BE2C (cell line): ENCODE data around the gene TBXAS1.

Experiments used
- DNase-seq: peaks from one replicate; pipeline ENCODE4 v3.0.0-alpha.2; 2020
- H3K27me3 ChIP-seq: fragments of 250-450 bp; sonication (Bioruptor Pico); 2 replicates; pipeline ENCODE4 v1.5.1; 2020; ENCODE audit warnings: mild to moderate bottlenecking
- H3K36me3 ChIP-seq: fragments of 250-450 bp; sonication (Bioruptor Pico); 2 replicates; pipeline ENCODE4 v1.5.1; 2020; ENCODE audit warnings: mild to moderate bottlenecking
- H3K4me1 ChIP-seq: fragments of 250-450 bp; sonication (Bioruptor Pico); 2 replicates; pipeline ENCODE4 v1.5.1; 2020
- H3K4me3 ChIP-seq: 2 replicates; pipeline ENCODE4 v1.5.1; 2011; ENCODE audit warnings: low read depth, low read length
- H3K9me3 ChIP-seq: fragments of 250-450 bp; sonication (Bioruptor Pico); 2 replicates; pipeline ENCODE4 v1.5.1; 2020
- TF ChIP-seq, protein P1 (sequence below): IDR thresholded peaks from 2 replicates; pipeline ENCODE4 v1.5.1; 2012; ENCODE audit warnings: mild to moderate bottlenecking, low read depth, low read length

TBXAS1 gene

DNA sequence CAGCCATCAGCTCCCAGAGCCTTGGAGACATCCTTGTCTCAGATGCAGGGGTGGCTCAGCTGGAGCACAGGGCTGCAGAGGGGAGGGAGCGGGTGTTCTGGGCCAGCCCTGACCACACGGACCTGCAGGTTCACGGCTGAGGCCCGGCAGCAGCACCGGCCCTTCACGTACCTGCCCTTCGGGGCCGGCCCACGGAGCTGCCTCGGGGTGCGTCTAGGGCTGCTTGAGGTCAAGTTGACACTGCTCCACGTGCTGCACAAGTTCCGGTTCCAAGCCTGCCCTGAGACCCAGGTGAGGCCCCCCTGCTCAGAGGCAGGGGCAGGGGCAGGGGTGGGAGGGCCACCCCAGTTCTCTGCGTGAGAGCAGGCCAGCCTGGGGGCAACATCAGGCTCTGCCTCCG lies 188.5 kb downstream of the TBXAS1 start:
- Histone ChIP-seq H3K27me3 (no peaks in the 10 kb centered on the region), H3K4me1 (no peaks in the 10 kb centered on the region), H3K4me3 (no peak overlapping the region), H3K9me3 (no peaks in the 10 kb centered on the region), H3K36me3 (no peaks in the 10 kb centered on the region)
- DNase-seq = no peak
- TF ChIP-seq, protein P1, sequence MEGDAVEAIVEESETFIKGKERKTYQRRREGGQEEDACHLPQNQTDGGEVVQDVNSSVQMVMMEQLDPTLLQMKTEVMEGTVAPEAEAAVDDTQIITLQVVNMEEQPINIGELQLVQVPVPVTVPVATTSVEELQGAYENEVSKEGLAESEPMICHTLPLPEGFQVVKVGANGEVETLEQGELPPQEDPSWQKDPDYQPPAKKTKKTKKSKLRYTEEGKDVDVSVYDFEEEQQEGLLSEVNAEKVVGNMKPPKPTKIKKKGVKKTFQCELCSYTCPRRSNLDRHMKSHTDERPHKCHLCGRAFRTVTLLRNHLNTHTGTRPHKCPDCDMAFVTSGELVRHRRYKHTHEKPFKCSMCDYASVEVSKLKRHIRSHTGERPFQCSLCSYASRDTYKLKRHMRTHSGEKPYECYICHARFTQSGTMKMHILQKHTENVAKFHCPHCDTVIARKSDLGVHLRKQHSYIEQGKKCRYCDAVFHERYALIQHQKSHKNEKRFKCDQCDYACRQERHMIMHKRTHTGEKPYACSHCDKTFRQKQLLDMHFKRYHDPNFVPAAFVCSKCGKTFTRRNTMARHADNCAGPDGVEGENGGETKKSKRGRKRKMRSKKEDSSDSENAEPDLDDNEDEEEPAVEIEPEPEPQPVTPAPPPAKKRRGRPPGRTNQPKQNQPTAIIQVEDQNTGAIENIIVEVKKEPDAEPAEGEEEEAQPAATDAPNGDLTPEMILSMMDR = no peak

DNA sequence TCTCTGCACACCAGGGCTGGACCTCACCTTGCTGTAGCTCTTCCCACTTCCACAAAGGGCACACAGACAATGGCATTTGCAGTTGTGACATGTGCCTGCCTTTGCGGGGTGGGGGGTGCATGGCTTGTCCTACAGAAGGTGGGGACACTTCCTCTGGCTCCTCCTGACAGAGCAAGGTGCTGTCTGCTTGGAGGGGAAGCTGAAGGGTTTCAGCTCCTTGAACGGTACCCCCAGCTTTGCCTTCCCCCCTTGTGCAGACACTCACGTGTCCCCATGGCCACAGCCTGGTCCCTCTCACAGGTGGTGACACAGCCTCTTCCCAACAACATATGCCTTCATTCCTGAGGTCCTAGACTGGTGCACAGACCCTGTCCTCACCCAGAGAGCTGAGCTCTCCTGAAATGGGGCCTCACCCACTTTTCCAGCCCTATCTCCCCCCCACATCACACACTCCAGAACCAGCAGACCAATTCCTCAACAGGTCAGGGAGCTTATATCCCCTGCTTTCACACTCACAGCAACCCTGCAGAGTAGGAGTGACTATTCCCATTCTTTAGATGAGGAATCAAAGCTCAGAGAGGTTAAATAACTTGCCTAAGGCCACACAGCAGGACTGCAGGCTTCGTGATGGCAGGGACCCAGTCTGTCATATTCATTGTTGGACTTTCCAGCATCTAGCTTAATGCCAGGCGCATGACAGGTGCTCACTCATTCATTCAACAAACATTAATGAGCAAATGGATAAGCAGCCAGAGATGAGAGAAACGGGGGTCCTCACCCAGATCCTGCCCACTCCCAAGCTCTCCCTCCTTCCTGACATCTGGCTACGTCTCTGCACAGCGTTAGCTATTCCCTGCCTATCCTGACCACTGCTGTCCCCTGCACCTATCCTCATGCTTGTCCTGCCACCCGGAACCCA lies 189.3 kb downstream of the TBXAS1 start:
- no peak overlapping the region for H3K4me3 ChIP-seq

DNA sequence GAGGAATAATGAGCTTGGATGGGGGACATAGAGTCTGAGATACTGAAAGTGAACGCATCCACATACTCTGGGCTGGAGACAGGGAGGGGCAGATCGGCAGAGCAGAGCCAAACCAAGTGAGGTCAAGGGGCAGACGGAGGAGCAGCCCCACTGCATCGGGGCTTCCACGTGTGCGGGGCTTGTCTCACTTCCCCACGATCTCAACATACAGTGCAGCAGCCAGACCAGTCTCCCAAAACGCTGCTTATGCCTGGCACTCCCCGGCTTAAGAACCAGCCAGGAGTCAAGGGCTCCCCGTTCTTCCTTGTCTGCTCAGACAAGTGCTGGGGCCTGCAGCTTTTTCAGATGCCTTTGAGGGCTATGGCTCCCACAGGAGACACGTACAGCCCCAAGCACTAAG lies 190.1 kb downstream of the TBXAS1 start:
- no peaks in the 10 kb centered on the region for H3K9me3 ChIP-seq
- H3K36me3 ChIP-seq = no peaks in the 10 kb centered on the region
- DNase-seq = no peak
- H3K4me1 ChIP-seq = no peaks in the 10 kb centered on the region
- no peaks in the 10 kb centered on the region for H3K27me3 ChIP-seq
- H3K4me3 ChIP-seq = no peak overlapping the region
- TF ChIP-seq, protein P1 = no peak

More for the DNA sequence above, 189.3 kb downstream of the TBXAS1 start:
- TF ChIP-seq, protein P1 = no peak
- Histone ChIP-seq H3K27me3 (no peaks in the 10 kb centered on the region), H3K9me3 (no peaks in the 10 kb centered on the region), H3K4me1 (no peaks in the 10 kb centered on the region), H3K36me3 (no peaks in the 10 kb centered on the region)
- DNase-seq = no peak

DNA sequence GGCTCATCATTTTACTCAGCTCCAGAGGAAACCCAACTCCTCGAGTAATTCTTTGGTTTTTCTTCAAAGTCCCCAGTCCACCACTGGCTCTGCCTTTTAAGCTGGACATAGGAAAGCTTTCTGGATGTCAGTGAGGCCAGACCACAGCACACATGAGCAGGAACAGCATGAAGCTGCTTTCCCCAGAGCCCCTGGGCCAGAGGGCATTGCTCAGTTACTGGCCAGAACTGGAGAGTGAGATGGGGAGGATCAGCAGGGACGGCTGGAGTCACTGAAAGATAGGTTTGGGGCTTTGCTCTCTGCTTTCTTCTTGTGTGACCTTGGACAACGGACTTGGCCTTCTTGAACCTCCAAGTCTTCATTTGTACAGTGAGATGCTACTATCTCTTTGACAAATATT lies 190.5 kb downstream of the TBXAS1 start:
- Histone ChIP-seq H3K36me3 (no peaks in the 10 kb centered on the region), H3K27me3 (no peaks in the 10 kb centered on the region), H3K9me3 (no peaks in the 10 kb centered on the region), H3K4me3 (no peak overlapping the region), H3K4me1 (no peaks in the 10 kb centered on the region)
- no peak for DNase-seq
- TF ChIP-seq, protein P1 = no peak

DNA sequence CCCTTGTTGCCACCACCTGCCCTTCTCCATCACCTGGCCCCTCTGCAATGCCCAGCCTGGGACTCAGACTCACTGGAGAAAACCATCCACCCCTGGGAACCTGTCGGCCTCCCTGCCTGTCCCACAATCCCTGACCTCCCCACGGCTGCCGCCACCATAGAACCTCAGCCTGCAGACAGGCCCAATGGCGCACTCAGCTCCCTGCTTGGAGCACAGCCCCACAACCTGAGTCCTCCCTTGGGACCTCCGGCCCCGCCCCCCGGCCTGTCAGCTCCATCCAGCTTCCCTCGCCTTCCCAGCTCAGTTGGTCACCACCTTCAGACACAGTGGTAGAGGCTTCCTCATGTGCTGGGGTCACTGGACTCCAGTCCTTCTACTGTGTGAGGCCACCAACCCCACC lies 192.5 kb downstream of the TBXAS1 start:
- TF ChIP-seq, protein P1 = no peak
- H3K4me3 ChIP-seq = no peak overlapping the region
- no peaks in the 10 kb centered on the region for H3K36me3 ChIP-seq
- no peaks in the 10 kb centered on the region for H3K9me3 ChIP-seq
- H3K27me3 ChIP-seq = no peaks in the 10 kb centered on the region
- no peaks in the 10 kb centered on the region for H3K4me1 ChIP-seq
- DNase-seq = peak; percentile 31

DNA sequence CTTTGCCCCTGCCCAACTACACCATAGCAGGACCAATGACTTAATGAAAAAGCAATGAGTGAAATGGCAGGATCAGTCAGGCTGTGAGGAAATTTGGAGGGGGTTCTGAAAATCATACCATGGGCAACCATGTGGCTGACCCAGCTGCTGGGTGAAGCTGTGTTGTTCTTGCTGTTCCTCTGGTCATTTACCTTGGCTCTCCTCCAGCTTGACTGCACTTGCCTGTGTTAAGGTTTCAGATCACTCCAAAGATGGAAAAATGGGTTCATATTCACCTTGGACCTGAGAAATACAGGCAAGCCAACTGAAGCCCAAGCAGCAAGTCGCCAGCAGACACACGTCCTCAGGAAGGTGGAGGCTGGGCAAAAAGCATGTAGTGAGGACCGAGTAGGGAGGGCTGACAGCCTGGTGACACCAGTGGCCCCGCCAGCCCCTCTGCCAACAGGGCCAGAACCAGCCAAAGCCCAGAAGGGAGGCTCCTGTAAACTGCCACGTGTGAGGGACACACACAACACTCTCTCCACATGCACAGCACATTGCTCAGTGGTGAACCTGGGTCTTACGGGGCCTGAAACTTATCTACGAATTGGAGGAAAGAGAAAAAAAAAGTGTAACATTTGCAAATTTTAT lies 193.6 kb downstream of the TBXAS1 start:
- DNase-seq = no peak
- TF ChIP-seq, protein P1 = no peak

More for the DNA sequence above, 193.6 kb downstream of the TBXAS1 start:
- no peaks in the 10 kb centered on the region for H3K27me3 ChIP-seq
- H3K36me3 ChIP-seq = no peaks in the 10 kb centered on the region
- H3K9me3 ChIP-seq = no peaks in the 10 kb centered on the region
- no peak overlapping the region for H3K4me3 ChIP-seq
- no peaks in the 10 kb centered on the region for H3K4me1 ChIP-seq
